ENCODE results near the gene TTLL3.

TTLL3 gene

GRCh38 chr3:9778143-9779074 lies 31.7 kb upstream of the TTLL3 start:
- H3K36me3 Mint-ChIP-seq (ENCODE audit: low read depth), result peaks cover 28% of the 10 kb centered on the region
- H3K4me1 Mint-ChIP-seq, result peaks cover 69% of the 10 kb centered on the region
- ATAC-seq (peak; percentile 85), DNase-seq (peak; percentile 68)
- no peaks in the 10 kb centered on the region for H3K27me3 Mint-ChIP-seq
- H3K27ac Mint-ChIP-seq, result peak overlapping the region; percentile 89
- H3K9me3 Mint-ChIP-seq, result no peaks in the 10 kb centered on the region
- H3K4me3 Mint-ChIP-seq, result peak overlapping the region; percentile 42

GRCh38 chr3:9779075-9779593 lies 30.9 kb upstream of the TTLL3 start:
- Mint-ChIP-seq H3K27me3 (no peaks in the 10 kb centered on the region), H3K4me1 (peaks cover 69% of the 10 kb centered on the region), H3K4me3 (peak overlapping the region; percentile 42), H3K27ac (peak overlapping the region; percentile 89), H3K36me3 (ENCODE audit: low read depth) (peaks cover 35% of the 10 kb centered on the region), H3K9me3 (no peaks in the 10 kb centered on the region)
- ATAC-seq, result no peak
- DNase-seq, result no peak

- Mint-ChIP-seq H3K4me1 (peaks cover 69% of the 10 kb centered on the region), H3K27me3 (no peaks in the 10 kb centered on the region), H3K36me3 (ENCODE audit: low read depth) (peaks cover 37% of the 10 kb centered on the region), H3K9me3 (no peaks in the 10 kb centered on the region), H3K27ac (peak overlapping the region; percentile 89), H3K4me3 (peak overlapping the region; percentile 42)
- DNase-seq, result peak; percentile 65
- ATAC-seq, result peak; percentile 64
Observed at GRCh38 chr3:9779721-9780457, 30.2 kb upstream of the TTLL3 start.

GRCh38 chr3:9780458-9780812 lies 29.6 kb upstream of the TTLL3 start:
- H3K36me3 Mint-ChIP-seq (ENCODE audit: low read depth), result peaks cover 43% of the 10 kb centered on the region
- ATAC-seq, result no peak

GRCh38 chr3:9780910-9781309 lies 29.2 kb upstream of the TTLL3 start:
- DNase-seq, result no peak
- no peak for ATAC-seq
- peak overlapping the region; percentile 42 for H3K4me3 Mint-ChIP-seq
- no peaks in the 10 kb centered on the region for H3K9me3 Mint-ChIP-seq
- H3K27ac Mint-ChIP-seq, result peak overlapping the region; percentile 89
- H3K4me1 Mint-ChIP-seq, result peaks cover 67% of the 10 kb centered on the region
- no peaks in the 10 kb centered on the region for H3K27me3 Mint-ChIP-seq
- peaks cover 47% of the 10 kb centered on the region for H3K36me3 Mint-ChIP-seq (ENCODE audit: low read depth)

More at GRCh38 chr3:9780458-9780812, 29.6 kb upstream of the TTLL3 start:
- peak overlapping the region; percentile 89 for H3K27ac Mint-ChIP-seq
- H3K27me3 Mint-ChIP-seq, result no peaks in the 10 kb centered on the region
- DNase-seq, result no peak
- no peaks in the 10 kb centered on the region for H3K9me3 Mint-ChIP-seq
- peaks cover 66% of the 10 kb centered on the region for H3K4me1 Mint-ChIP-seq
- peak overlapping the region; percentile 42 for H3K4me3 Mint-ChIP-seq

GRCh38 chr3:9781551-9781950 lies 28.5 kb upstream of the TTLL3 start:
- no peak for ATAC-seq
- Mint-ChIP-seq H3K4me3 (no peak overlapping the region), H3K4me1 (peaks cover 68% of the 10 kb centered on the region), H3K9me3 (no peaks in the 10 kb centered on the region), H3K27me3 (no peaks in the 10 kb centered on the region), H3K36me3 (ENCODE audit: low read depth) (peaks cover 52% of the 10 kb centered on the region), H3K27ac (no peak overlapping the region)
- DNase-seq, result no peak

- DNase-seq (no peak), ATAC-seq (no peak)
- Mint-ChIP-seq H3K27me3 (no peaks in the 10 kb centered on the region), H3K27ac (peak overlapping the region; percentile 62), H3K36me3 (ENCODE audit: low read depth) (peaks cover 55% of the 10 kb centered on the region), H3K4me1 (peaks cover 68% of the 10 kb centered on the region), H3K9me3 (no peaks in the 10 kb centered on the region), H3K4me3 (no peak overlapping the region)
Observed at GRCh38 chr3:9781978-9782603, 28.0 kb upstream of the TTLL3 start.

GRCh38 chr3:9782770-9783169 lies 27.3 kb upstream of the TTLL3 start:
- H3K27ac Mint-ChIP-seq, result no peak overlapping the region
- H3K4me1 Mint-ChIP-seq, result peaks cover 68% of the 10 kb centered on the region
- H3K9me3 Mint-ChIP-seq, result no peaks in the 10 kb centered on the region
- no peak for ATAC-seq
- no peaks in the 10 kb centered on the region for H3K27me3 Mint-ChIP-seq
- no peak for DNase-seq
- no peak overlapping the region for H3K4me3 Mint-ChIP-seq
- peaks cover 62% of the 10 kb centered on the region for H3K36me3 Mint-ChIP-seq (ENCODE audit: low read depth)

GRCh38 chr3:9783954-9784353 lies 26.1 kb upstream of the TTLL3 start:
- Mint-ChIP-seq H3K4me3 (no peak overlapping the region), H3K27ac (no peak overlapping the region), H3K4me1 (peaks cover 65% of the 10 kb centered on the region), H3K27me3 (no peaks in the 10 kb centered on the region), H3K9me3 (no peaks in the 10 kb centered on the region), H3K36me3 (ENCODE audit: low read depth) (peaks cover 64% of the 10 kb centered on the region)
- ATAC-seq (no peak), DNase-seq (no peak)

- no peak overlapping the region for H3K4me3 Mint-ChIP-seq
- ATAC-seq, result no peak
- no peak overlapping the region for H3K27ac Mint-ChIP-seq
Observed at GRCh38 chr3:9784965-9785364, 25.1 kb upstream of the TTLL3 start.

GRCh38 chr3:9785602-9786001 lies 24.5 kb upstream of the TTLL3 start:
- peaks cover 61% of the 10 kb centered on the region for H3K4me1 Mint-ChIP-seq
- no peak for ATAC-seq
- no peaks in the 10 kb centered on the region for H3K9me3 Mint-ChIP-seq
- DNase-seq, result no peak
- no peak overlapping the region for H3K27ac Mint-ChIP-seq
- H3K4me3 Mint-ChIP-seq, result no peak overlapping the region
- H3K36me3 Mint-ChIP-seq (ENCODE audit: low read depth), result peaks cover 69% of the 10 kb centered on the region
- no peaks in the 10 kb centered on the region for H3K27me3 Mint-ChIP-seq

More at GRCh38 chr3:9784965-9785364, 25.1 kb upstream of the TTLL3 start:
- no peaks in the 10 kb centered on the region for H3K9me3 Mint-ChIP-seq
- no peak for DNase-seq
- peaks cover 69% of the 10 kb centered on the region for H3K36me3 Mint-ChIP-seq (ENCODE audit: low read depth)
- H3K4me1 Mint-ChIP-seq, result peaks cover 61% of the 10 kb centered on the region
- no peaks in the 10 kb centered on the region for H3K27me3 Mint-ChIP-seq

GRCh38 chr3:9786209-9786739 lies 23.8 kb upstream of the TTLL3 start:
- H3K27ac Mint-ChIP-seq, result peak overlapping the region; percentile 35
- ATAC-seq (no peak), DNase-seq (no peak)
- H3K4me1 Mint-ChIP-seq, result peaks cover 60% of the 10 kb centered on the region
- H3K9me3 Mint-ChIP-seq, result no peaks in the 10 kb centered on the region
- no peak overlapping the region for H3K4me3 Mint-ChIP-seq
- peaks cover 65% of the 10 kb centered on the region for H3K36me3 Mint-ChIP-seq (ENCODE audit: low read depth)
- no peaks in the 10 kb centered on the region for H3K27me3 Mint-ChIP-seq

- Mint-ChIP-seq H3K27me3 (no peaks in the 10 kb centered on the region), H3K4me3 (peak overlapping the region; percentile 52), H3K27ac (peak overlapping the region; percentile 90), H3K4me1 (peaks cover 64% of the 10 kb centered on the region), H3K36me3 (ENCODE audit: low read depth) (peaks cover 65% of the 10 kb centered on the region), H3K9me3 (no peaks in the 10 kb centered on the region)
- DNase-seq, result no peak
- no peak for ATAC-seq
Observed at GRCh38 chr3:9786825-9787669, 23.0 kb upstream of the TTLL3 start.

All from activated naive CD8-positive, alpha-beta T cell treated with anti-CD3 and anti-CD28 coated beads, Interleukin-2, amount 50 U/mL, for 24 hours (primary cell).